ENCODE data around the gene KCNK18. TPM values are rescaled to one million over a fixed set of nuclear protein-coding genes. Genes with fewer than 3 reads are reported as not detected.

KCNK18 gene
- total and polyA plus RNA-seq, 3 experiments from 2014 or later: not detected

GRCh38 chr10:117166418-117167345 is 30.6 kb upstream of the KCNK18 start:
- no peaks in the 10 kb centered on the region for H3K36me3 ChIP-seq (ENCODE audit: insufficient read depth, low read length)
- H3K4me3 ChIP-seq (ENCODE audit: low read length): no peak overlapping the region
- peaks cover 0 to 3% (median 0%) of the 10 kb centered on the region in 5 donors for H3K9me3 Mint-ChIP-seq
- peak overlapping the region in 2 of 8 donors; percentile 23 to 50 for H3K27ac Mint-ChIP-seq
- POLR2A ChIA-PET: no interaction called here
- no peaks in the 10 kb centered on the region for H3K9me3 ChIP-seq (ENCODE audit: low read length)
- DNase-seq: no peak
- CTCF ChIA-PET: interaction anchor here (2.0 to 3.2 kb wide), 4 partner anchors 8 to 379 kb away, joined by 10 to 26 read pairs (median 14); no protein-coding TSS in a partner anchor
- peak overlapping the region in 6 of 7 donors; percentile 28 to 85 (median 48) for H3K4me3 Mint-ChIP-seq
- no peaks in the 10 kb centered on the region for H3K36me3 Mint-ChIP-seq
- peaks cover 26 to 55% (median 41%) of the 10 kb centered on the region in 3 donors for H3K4me1 Mint-ChIP-seq
- H3K27ac ChIP-seq (ENCODE audit: low read depth, low read length): no peak overlapping the region
- peaks cover 19% of the 10 kb centered on the region for H3K4me1 ChIP-seq (ENCODE audit: insufficient read depth, low read length)
- H3K27me3 ChIP-seq (ENCODE audit: insufficient read depth, low read length, poor library complexity, severe bottlenecking): peaks cover 75% of the 10 kb centered on the region
- peaks cover 68 to 72% of the 10 kb centered on the region in 2 donors for H3K27me3 Mint-ChIP-seq

- H3K27ac ChIP-seq (ENCODE audit: low read depth, low read length): no peak overlapping the region
- Mint-ChIP-seq H3K36me3 (peaks cover 0 to 1% (median 0%) of the 10 kb centered on the region in 3 donors), H3K27me3 (peaks cover 66 to 72% of the 10 kb centered on the region in 2 donors), H3K9me3 (peaks cover 0 to 3% (median 0%) of the 10 kb centered on the region in 5 donors), H3K4me3 (peak overlapping the region in 5 of 7 donors; percentile 44 to 85 (median 52)), H3K27ac (no peak overlapping the region), H3K4me1 (peaks cover 23 to 50% (median 34%) of the 10 kb centered on the region in 3 donors)
- peaks cover 16% of the 10 kb centered on the region for H3K4me1 ChIP-seq (ENCODE audit: insufficient read depth, low read length)
- no peak overlapping the region for H3K4me3 ChIP-seq (ENCODE audit: low read length)
- DNase-seq: no peak
- no peaks in the 10 kb centered on the region for H3K36me3 ChIP-seq (ENCODE audit: insufficient read depth, low read length)
- POLR2A ChIA-PET: no interaction called here
- H3K27me3 ChIP-seq (ENCODE audit: insufficient read depth, low read length, poor library complexity, severe bottlenecking): peaks cover 72% of the 10 kb centered on the region
- CTCF ChIA-PET: interaction anchor here (0.7 to 3.2 kb wide), 7 partner anchors 9 to 485 kb away, joined by 3 to 26 read pairs (median 10); no protein-coding TSS in a partner anchor
- no peaks in the 10 kb centered on the region for H3K9me3 ChIP-seq (ENCODE audit: low read length)
These were observed 29.9 kb upstream of the KCNK18 start for GRCh38 chr10:117167346-117167788.

- Histone ChIP-seq H3K4me3 (ENCODE audit: low read length) (peak overlapping the region; percentile 28), H3K27ac (ENCODE audit: low read depth, low read length) (no peak overlapping the region), H3K9me3 (ENCODE audit: low read length) (no peaks in the 10 kb centered on the region), H3K27me3 (ENCODE audit: insufficient read depth, low read length, poor library complexity, severe bottlenecking) (peaks cover 71% of the 10 kb centered on the region), H3K36me3 (ENCODE audit: insufficient read depth, low read length) (no peaks in the 10 kb centered on the region), H3K4me1 (ENCODE audit: insufficient read depth, low read length) (peaks cover 13% of the 10 kb centered on the region)
- H3K4me3 Mint-ChIP-seq: peak overlapping the region in 5 of 7 donors; percentile 45 to 88 (median 66)
- H3K27ac Mint-ChIP-seq: no peak overlapping the region
- POLR2A ChIA-PET: no interaction called here
- peaks cover 0 to 3% (median 0%) of the 10 kb centered on the region in 5 donors for H3K9me3 Mint-ChIP-seq
- H3K27me3 Mint-ChIP-seq: peaks cover 64 to 71% of the 10 kb centered on the region in 2 donors
- DNase-seq: peak; percentile 39 to 68 (median 49)
- CTCF ChIA-PET: interaction anchor here (0.7 to 3.2 kb wide), 8 partner anchors 8 to 486 kb away, joined by 3 to 26 read pairs (median 8); no protein-coding TSS in a partner anchor
- H3K4me1 Mint-ChIP-seq: peaks cover 19 to 46% (median 30%) of the 10 kb centered on the region in 3 donors
- peaks cover 0 to 1% (median 0%) of the 10 kb centered on the region in 3 donors for H3K36me3 Mint-ChIP-seq
These were observed 29.3 kb upstream of the KCNK18 start for GRCh38 chr10:117167789-117168674.

- Histone ChIP-seq H3K4me1 (ENCODE audit: insufficient read depth, low read length) (peaks cover 13% of the 10 kb centered on the region), H3K4me3 (ENCODE audit: low read length) (no peak overlapping the region), H3K36me3 (ENCODE audit: insufficient read depth, low read length) (no peaks in the 10 kb centered on the region), H3K9me3 (ENCODE audit: low read length) (no peaks in the 10 kb centered on the region), H3K27me3 (ENCODE audit: insufficient read depth, low read length, poor library complexity, severe bottlenecking) (peaks cover 68% of the 10 kb centered on the region), H3K27ac (ENCODE audit: low read depth, low read length) (no peak overlapping the region)
- DNase-seq: no peak
- Mint-ChIP-seq H3K27ac (no peak overlapping the region), H3K4me1 (peaks cover 19 to 46% (median 30%) of the 10 kb centered on the region in 3 donors), H3K36me3 (peaks cover 0 to 1% (median 0%) of the 10 kb centered on the region in 3 donors), H3K4me3 (peak overlapping the region in 3 of 7 donors; percentile 24 to 74 (median 57)), H3K27me3 (peaks cover 64 to 71% of the 10 kb centered on the region in 2 donors), H3K9me3 (peaks cover 0 to 3% (median 0%) of the 10 kb centered on the region in 5 donors)
- CTCF ChIA-PET: interaction anchor here (1.1 to 3.2 kb wide), 6 partner anchors 10 to 381 kb away, joined by 3 to 16 read pairs (median 8); no protein-coding TSS in a partner anchor
- POLR2A ChIA-PET: no interaction called here
These were observed 28.6 kb upstream of the KCNK18 start for GRCh38 chr10:117168729-117169128.

- DNase-seq: no peak
- peaks cover 0 to 1% (median 0%) of the 10 kb centered on the region in 3 donors for H3K36me3 Mint-ChIP-seq
- Histone ChIP-seq H3K9me3 (ENCODE audit: low read length) (no peaks in the 10 kb centered on the region), H3K4me1 (ENCODE audit: insufficient read depth, low read length) (peaks cover 15% of the 10 kb centered on the region), H3K4me3 (ENCODE audit: low read length) (no peak overlapping the region), H3K36me3 (ENCODE audit: insufficient read depth, low read length) (no peaks in the 10 kb centered on the region), H3K27me3 (ENCODE audit: insufficient read depth, low read length, poor library complexity, severe bottlenecking) (peaks cover 60% of the 10 kb centered on the region), H3K27ac (ENCODE audit: low read depth, low read length) (no peak overlapping the region)
- ChIA-PET CTCF (interaction anchor here (1.3 to 3.2 kb wide), 2 partner anchors 11 to 48 kb away, joined by 3 to 16 read pairs; no protein-coding TSS in a partner anchor), POLR2A (no interaction called here)
- peaks cover 19 to 45% (median 28%) of the 10 kb centered on the region in 3 donors for H3K4me1 Mint-ChIP-seq
- H3K4me3 Mint-ChIP-seq: peak overlapping the region in 3 of 7 donors; percentile 2 to 41 (median 16)
- H3K27me3 Mint-ChIP-seq: peaks cover 57 to 65% of the 10 kb centered on the region in 2 donors
- H3K9me3 Mint-ChIP-seq: peaks cover 0 to 3% (median 0%) of the 10 kb centered on the region in 5 donors
- no peak overlapping the region for H3K27ac Mint-ChIP-seq
These were observed 27.8 kb upstream of the KCNK18 start for GRCh38 chr10:117169480-117169879.

GRCh38 chr10:117170244-117170643 is 27.0 kb upstream of the KCNK18 start:
- H3K36me3 Mint-ChIP-seq: peaks cover 0 to 1% (median 0%) of the 10 kb centered on the region in 3 donors
- Histone ChIP-seq H3K36me3 (ENCODE audit: insufficient read depth, low read length) (no peaks in the 10 kb centered on the region), H3K27ac (ENCODE audit: low read depth, low read length) (no peak overlapping the region), H3K4me1 (ENCODE audit: insufficient read depth, low read length) (peaks cover 17% of the 10 kb centered on the region), H3K4me3 (ENCODE audit: low read length) (no peak overlapping the region), H3K27me3 (ENCODE audit: insufficient read depth, low read length, poor library complexity, severe bottlenecking) (peaks cover 53% of the 10 kb centered on the region), H3K9me3 (ENCODE audit: low read length) (no peaks in the 10 kb centered on the region)
- ChIA-PET CTCF (interaction anchor here (1.3 kb wide), 1 partner anchor 47 kb away, joined by 3 read pairs; no protein-coding TSS in a partner anchor), POLR2A (no interaction called here)
- H3K9me3 Mint-ChIP-seq: peaks cover 0 to 3% (median 0%) of the 10 kb centered on the region in 5 donors
- H3K27ac Mint-ChIP-seq: no peak overlapping the region
- peaks cover 50 to 58% of the 10 kb centered on the region in 2 donors for H3K27me3 Mint-ChIP-seq
- DNase-seq: no peak
- peaks cover 19 to 44% (median 28%) of the 10 kb centered on the region in 3 donors for H3K4me1 Mint-ChIP-seq
- H3K4me3 Mint-ChIP-seq: no peak overlapping the region

Data from CD8-positive, alpha-beta memory T cell (primary cell).